IMR-90 (cell line): ENCODE data around the gene INSYN1. TPM values are rescaled to one million over a fixed set of nuclear protein-coding genes. Genes with fewer than 3 reads are reported as not detected.

Source experiments
- ATAC-seq: fragments of 200-7000 bp; cut with Tn5 transposase; 2 replicates; pipeline ENCODE4 v1.9.1; 2020; ENCODE audit warnings: low read depth, mild to moderate bottlenecking, moderate library complexity
- BruUV-seq: library from RNA; stranded (reverse); fragments of 400-500 nt; replicated peaks from 2 replicates; lab custom pipeline; 2021; lab: Mats Ljungman, UMichigan
- CTCF ChIA-PET: fragments of 300-600 bp; formaldehyde crosslinking; extraction: SDS; loops from one replicate; lab custom pipeline; 2021; ENCODE audit warnings: antibody characterized with exemption; lab: Yijun Ruan, JAX
- POLR2A ChIA-PET: fragments of 300-600 bp; sonication (Branson Sonifier 250); formaldehyde crosslinking; loops from one replicate; lab custom pipeline; 2022; ENCODE audit warnings: antibody characterized with exemption; ENCODE audit not compliant: unreplicated experiment; lab: Charles Lee
- DNase-seq: peaks from one replicate; pipeline ENCODE4 v3.0.0; 2013
- H2AFZ ChIP-seq: replicated peaks from 2 replicates; pipeline ENCODE3; 2013; ENCODE audit warnings: low read length, mild to moderate bottlenecking; ENCODE audit not compliant: poor library complexity
- H2AK5ac ChIP-seq: 2 replicates; pipeline ENCODE4 v1.6.1; 2013; ENCODE audit warnings: low read depth, low read length, inconsistent platforms
- H2AK9ac ChIP-seq: replicated peaks from 2 replicates; pipeline ENCODE3; 2013; ENCODE audit warnings: mild to moderate bottlenecking, low read depth, low read length, moderate library complexity; ENCODE audit not compliant: poor library complexity
- H2BK120ac ChIP-seq: 2 replicates; pipeline ENCODE4 v1.6.1; 2013; ENCODE audit warnings: low read depth, low read length, inconsistent platforms
- H2BK15ac ChIP-seq: 3 replicates; pipeline ENCODE4 v1.6.1; 2013; ENCODE audit warnings: low read depth, low read length, inconsistent platforms
- H2BK20ac ChIP-seq: 2 replicates; pipeline ENCODE4 v1.6.1; 2013; ENCODE audit warnings: low read depth, mild to moderate bottlenecking, inconsistent platforms, low read length, moderate library complexity
- H2BK5ac ChIP-seq: 2 replicates; pipeline ENCODE4 v1.6.1; 2013; ENCODE audit warnings: mild to moderate bottlenecking, low read depth, low read length, inconsistent platforms; ENCODE audit not compliant: poor library complexity, severe bottlenecking
- H3K14ac ChIP-seq: replicated peaks from 2 replicates; pipeline ENCODE4 v1.6.1; 2013; ENCODE audit warnings: low read depth, low read length, inconsistent platforms
- H3K18ac ChIP-seq: 2 replicates; pipeline ENCODE4 v1.6.1; 2013; ENCODE audit warnings: low read depth, low read length, control low read depth
- H3K23ac ChIP-seq: 2 replicates; pipeline ENCODE4 v1.6.1; 2013; ENCODE audit warnings: low read depth, low read length, inconsistent platforms
- H3K27ac ChIP-seq: 2 replicates; pipeline ENCODE4 v1.5.1; 2013; ENCODE audit warnings: mild to moderate bottlenecking, control low read depth, low read length; ENCODE audit not compliant: insufficient read depth
- H3K27me3 ChIP-seq: 2 replicates; pipeline ENCODE4 v1.6.1; 2013; ENCODE audit warnings: low read length; ENCODE audit not compliant: control insufficient read depth, insufficient read depth
- H3K36me3 ChIP-seq: 2 replicates; pipeline ENCODE4 v1.6.1; 2013; ENCODE audit warnings: low read length, mixed read lengths; ENCODE audit not compliant: control insufficient read depth, insufficient read depth
- H3K4ac ChIP-seq: 2 replicates; pipeline ENCODE4 v1.6.1; 2013; ENCODE audit warnings: low read depth, low read length, inconsistent platforms
- H3K4me1 ChIP-seq: 2 replicates; pipeline ENCODE4 v1.6.1; 2013; ENCODE audit warnings: low read length, mixed read lengths; ENCODE audit not compliant: control insufficient read depth, insufficient read depth
- H3K4me2 ChIP-seq: 2 replicates; pipeline ENCODE4 v1.6.1; 2013; ENCODE audit warnings: low read depth, mild to moderate bottlenecking, control low read depth, low read length, moderate library complexity
- H3K4me3 ChIP-seq: 2 replicates; pipeline ENCODE4 v1.5.1; 2013; ENCODE audit warnings: low read depth, mild to moderate bottlenecking, control low read depth, low read length, moderate library complexity; ENCODE audit not compliant: insufficient read depth
- H3K56ac ChIP-seq: 2 replicates; pipeline ENCODE4 v1.6.1; 2013; ENCODE audit warnings: low read length, inconsistent platforms; ENCODE audit not compliant: insufficient read depth; ENCODE audit errors: extremely low read depth
- H3K79me1 ChIP-seq, 2 experiments: 2 replicates each; pipeline ENCODE4 v1.6.1; 2013; ENCODE audit warnings: low read length in 2 of 2, inconsistent platforms in 1 of 2, low read depth in 1 of 2
- H3K9ac ChIP-seq: 2 replicates; pipeline ENCODE4 v1.6.1; 2013; ENCODE audit warnings: low read depth, low read length, control low read depth
- H3K9me1 ChIP-seq: 2 replicates; pipeline ENCODE4 v1.6.1; 2013; ENCODE audit warnings: low read length, inconsistent platforms; ENCODE audit not compliant: insufficient read depth
- H3K9me3 ChIP-seq: 2 replicates; pipeline ENCODE4 v1.6.1; 2013; ENCODE audit warnings: low read length; ENCODE audit not compliant: control insufficient read depth, insufficient read depth
- H4K20me1 ChIP-seq: 2 replicates; pipeline ENCODE4 v1.6.1; 2013; ENCODE audit warnings: low read length, inconsistent platforms; ENCODE audit not compliant: insufficient read depth
- H4K5ac ChIP-seq: 2 replicates; pipeline ENCODE4 v1.6.1; 2013; ENCODE audit warnings: mild to moderate bottlenecking, low read depth, low read length, control low read depth
- H4K8ac ChIP-seq, 2 experiments: 2 replicates each; pipeline ENCODE4 v1.6.1; 2013; ENCODE audit warnings: low read depth in 2 of 2, low read length in 2 of 2, control low read depth in 1 of 2, inconsistent platforms in 1 of 2
- H4K91ac ChIP-seq: 2 replicates; pipeline ENCODE4 v1.6.1; 2013; ENCODE audit warnings: low read depth, low read length, inconsistent platforms; ENCODE audit not compliant: insufficient read depth
- CEBPB ChIP-seq: IDR thresholded peaks from 2 replicates; pipeline ENCODE4 v1.6.1; 2012; ENCODE audit warnings: low read depth, low read length, improper control_type of control experiment
- MAFK ChIP-seq: IDR thresholded peaks from 2 replicates; pipeline ENCODE4 v1.6.1; 2012; ENCODE audit warnings: low read depth, low read length, improper control_type of control experiment
- MXI1 ChIP-seq: IDR thresholded peaks from 2 replicates; pipeline ENCODE4 v1.6.1; 2012; ENCODE audit warnings: low read depth, mild to moderate bottlenecking, low read length, moderate library complexity, borderline replicate concordance
- NFE2L2 ChIP-seq: fragments of 150-350 bp; IDR thresholded peaks from 2 replicates; pipeline ENCODE4 v1.6.1; 2016; ENCODE audit warnings: low read depth, mild to moderate bottlenecking, low read length
- RAD21 ChIP-seq: IDR thresholded peaks from 2 replicates; pipeline ENCODE4 v1.6.1; 2012; ENCODE audit warnings: low read length, improper control_type of control experiment
- RCOR1 ChIP-seq: IDR thresholded peaks from 2 replicates; pipeline ENCODE4 v1.6.1; 2012; ENCODE audit warnings: mild to moderate bottlenecking, low read length, improper control_type of control experiment; ENCODE audit not compliant: insufficient replicate concordance
- USF2 ChIP-seq: fragments of 150-350 bp; IDR thresholded peaks from 2 replicates; pipeline ENCODE4 v1.6.1; 2017; ENCODE audit warnings: mild to moderate bottlenecking, antibody characterized with exemption, low read length, low read depth
- WGBS, 2 experiments: methylation state at CpG; one replicate each; pipeline versions ENCODE4 v1.1.5 to v1.1.7; 2013; ENCODE audit warnings: missing lambda C conversion rate in 2 of 2; ENCODE audit not compliant: insufficient read length in 1 of 2; ENCODE audit errors: extremely low coverage in 2 of 2; 5-methylcytosine and 5-hydroxymethylcytosine counted together
- dilution Hi-C: fragments of 300-500 bp; cut with HindIII; formaldehyde crosslinking; loops from one replicate; pipeline ENCODE4 v1.14.3; 2018; ENCODE audit warnings: low sequenced_read_pairs; ENCODE audit not compliant: unreplicated experiment
- in situ Hi-C: fragments of 300-500 bp; cut with MboI; formaldehyde crosslinking; loops from 3 replicates; pipeline ENCODE4 v1.14.3; 2019; ENCODE audit warnings: low sequenced_read_pairs, inconsistent platforms, mixed read lengths
- intact Hi-C: fragments of 100-400 bp; cut with micrococcal nuclease; formaldehyde crosslinking; loops from 2 replicates; pipeline ENCODE4 v1.10.0; 2022
- polyA plus RNA-seq, 3 experiments: library from polyadenylated mRNA; depleted of rRNA; stranded (reverse); fragments of >200 nt; gene quantifications; 2 replicates each; pipeline ENCODE4 v1.2.3, GENCODE V29; 2012; ENCODE audit warnings: low replicate concordance in 1 of 3
- total RNA-seq: library from RNA; depleted of rRNA; stranded (reverse); fragments of >200 nt; gene quantifications from 2 replicates; pipeline ENCODE4 v1.2.3, GENCODE V29; 2012

The INSYN1 gene
- total and polyA plus RNA-seq, 2 of the 4 experiments (the other 2 are of a cell fraction) = 0.18 to 0.34 TPM

- H4K20me1 ChIP-seq = no peaks in the 10 kb centered on the region
- H3K9me1 ChIP-seq = peaks cover 5% of the 10 kb centered on the region; the same call in 1 of the 2 replicates
- WGBS, 2 experiments = no CpG with 5 or more reads among the region's 1 CpG
- no peak overlapping the region for H3K9ac ChIP-seq
- no peak overlapping the region for H2BK120ac ChIP-seq
- POLR2A ChIA-PET = no interaction called here
- no peak overlapping the region for H3K18ac ChIP-seq
- no TSS peak for BruUV-seq
- no peak for TF ChIP-seq NFE2L2
- no peak for TF ChIP-seq MAFK
- TF ChIP-seq RCOR1 = no peak
- no peak for TF ChIP-seq USF2
- no peak for TF ChIP-seq RAD21
- no peak for TF ChIP-seq MXI1
- TF ChIP-seq CEBPB = no peak
- no peak overlapping the region for H2BK5ac ChIP-seq
- no peak overlapping the region for H2AFZ ChIP-seq
- no peak overlapping the region for H4K91ac ChIP-seq
- no peak overlapping the region for H3K14ac ChIP-seq
- dilution Hi-C loops = no loop called here
- no peak overlapping the region for H3K4ac ChIP-seq
- no peak overlapping the region for H2AK9ac ChIP-seq
- in situ Hi-C loops = no loop called here
- intact Hi-C loops = no loop called here
- ATAC-seq (no peak), DNase-seq (no peak)
- H2BK15ac ChIP-seq = no peak overlapping the region
- no peak overlapping the region for H3K4me2 ChIP-seq
- no peaks in the 10 kb centered on the region for H3K79me1 ChIP-seq
- H4K8ac ChIP-seq = no peak overlapping the region
- H3K4me3 ChIP-seq = no peak overlapping the region
- no peak overlapping the region for H2AK5ac ChIP-seq
- no peak overlapping the region for H4K5ac ChIP-seq
- no peak overlapping the region for H3K27ac ChIP-seq
- H3K27me3 ChIP-seq = peaks cover 47% of the 10 kb centered on the region
- CTCF ChIA-PET = no interaction called here
- no peak overlapping the region for H3K56ac ChIP-seq
- no peak overlapping the region for H2BK20ac ChIP-seq
- H3K9me3 ChIP-seq = no peaks in the 10 kb centered on the region
- peaks cover 3% of the 10 kb centered on the region; the same call in 1 of the 2 replicates for H3K4me1 ChIP-seq
- no peak overlapping the region for H3K23ac ChIP-seq
- no peaks in the 10 kb centered on the region for H3K36me3 ChIP-seq
These were observed 8.9 kb downstream of the INSYN1 start for GRCh38 chr15:73744293-73744692.
